Measurements from ENCODE around the gene DLG2. TPM values are rescaled to one million over a fixed set of nuclear protein-coding genes. Genes with fewer than 3 reads are reported as not detected.

The DLG2 gene
- polyA plus RNA-seq, 6 donors from 2014 or later = 0.93 to 2.4 (median 1.3) TPM

DNA sequence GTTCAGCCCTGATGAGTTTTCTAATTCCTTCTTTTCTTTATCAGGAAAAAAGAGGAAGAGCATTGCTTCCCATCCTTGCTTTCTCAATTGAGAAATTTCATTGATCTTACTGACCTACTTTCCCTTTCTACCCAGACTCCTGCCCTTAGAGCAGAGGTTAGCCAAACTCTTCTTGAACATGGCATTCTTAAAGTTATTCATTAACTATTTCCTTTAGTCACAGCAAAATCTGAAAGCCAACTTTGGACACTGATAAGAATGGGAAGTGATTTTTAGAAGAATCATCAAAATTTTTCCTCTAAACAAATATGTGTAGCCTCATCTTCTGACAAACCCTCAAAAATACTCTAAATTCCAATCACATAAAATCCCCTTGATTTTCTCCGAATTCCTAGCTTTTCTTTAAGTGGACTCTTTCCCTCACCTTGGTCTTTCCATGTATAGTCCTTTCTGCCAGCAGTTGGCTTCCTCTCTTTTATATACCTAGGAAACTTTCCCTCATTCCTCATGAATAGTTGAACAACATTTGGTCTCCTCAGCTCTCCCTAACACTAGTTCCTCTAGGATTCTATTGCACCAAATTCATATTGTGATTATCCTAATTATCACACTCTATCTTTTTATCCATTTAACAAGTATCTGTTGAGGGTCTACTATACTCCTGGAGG is 1774.2 kb downstream of the DLG2 start:
- H3K4me3 Mint-ChIP-seq = no peak overlapping the region
- DNase-seq = no peak
- ATAC-seq (ENCODE audit: low read depth in 2 of 2) = no peak
- peaks cover 0 to 14% (median 4%) of the 10 kb centered on the region in 7 donors for H3K9me3 Mint-ChIP-seq
- H3K36me3 Mint-ChIP-seq = no peaks in the 10 kb centered on the region
- no peaks in the 10 kb centered on the region for H3K4me1 Mint-ChIP-seq
- peaks cover 0 to 5% (median 5%) of the 10 kb centered on the region in 3 donors for H3K27me3 Mint-ChIP-seq
- no peak overlapping the region for H3K27ac Mint-ChIP-seq

DNA sequence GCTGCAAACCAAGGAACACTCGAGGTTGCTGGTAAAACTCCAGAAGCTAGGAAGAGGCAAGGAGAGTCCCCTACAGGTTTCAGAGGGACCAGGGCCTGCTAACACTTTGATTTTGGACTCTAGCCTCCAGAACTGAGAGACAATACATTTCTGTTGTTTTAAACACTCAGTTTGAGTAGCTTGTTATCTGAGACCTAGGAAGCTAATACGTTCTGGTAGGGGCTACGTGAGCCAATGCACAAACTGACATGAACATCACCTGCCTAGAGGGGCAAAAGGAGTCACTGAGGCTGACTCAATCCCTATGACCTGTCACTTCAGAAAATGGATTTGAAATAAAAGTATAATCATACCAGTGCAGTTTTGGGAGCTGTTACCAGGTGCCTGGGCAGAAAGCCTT is 1775.1 kb downstream of the DLG2 start:
- H3K4me3 Mint-ChIP-seq = no peak overlapping the region
- no peak overlapping the region for H3K27ac Mint-ChIP-seq
- no peak for DNase-seq
- peaks cover 0 to 8% (median 3%) of the 10 kb centered on the region in 7 donors for H3K9me3 Mint-ChIP-seq
- H3K4me1 Mint-ChIP-seq = no peaks in the 10 kb centered on the region
- H3K27me3 Mint-ChIP-seq = peaks cover 0 to 5% (median 5%) of the 10 kb centered on the region in 3 donors
- H3K36me3 Mint-ChIP-seq = no peaks in the 10 kb centered on the region
- ATAC-seq (ENCODE audit: low read depth in 2 of 2) = no peak

DNA sequence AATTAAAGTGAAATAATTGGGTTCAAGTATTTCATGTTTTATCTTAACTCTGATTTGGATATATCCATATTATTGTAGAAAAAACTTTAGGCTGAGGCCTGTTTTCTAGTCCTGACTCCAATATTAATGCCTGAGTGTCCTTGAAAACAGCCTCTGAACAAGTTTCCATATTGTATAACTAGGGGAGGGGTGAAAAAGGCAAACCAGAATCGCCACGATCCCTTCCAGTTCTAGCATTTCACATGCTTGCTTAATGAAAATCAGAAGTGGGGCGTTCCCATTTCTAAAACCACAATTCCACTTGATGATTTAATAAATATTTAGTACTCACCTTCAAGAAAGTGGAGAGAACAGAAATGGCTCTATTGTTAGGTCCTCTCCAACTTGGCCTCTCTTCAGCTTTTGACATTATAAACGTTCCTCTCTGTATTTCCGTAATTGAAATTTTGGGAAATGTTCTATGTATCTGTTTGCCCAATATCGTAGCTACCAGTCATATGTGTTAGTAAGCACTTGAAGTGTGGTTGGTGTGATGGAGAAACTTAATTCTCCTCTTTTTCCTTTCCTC is 1779.6 kb downstream of the DLG2 start:
- H3K9me3 Mint-ChIP-seq = no peaks in the 10 kb centered on the region
- ATAC-seq (ENCODE audit: low read depth in 2 of 2) (no peak), DNase-seq (no peak)
- no peak overlapping the region for H3K27ac Mint-ChIP-seq
- H3K4me3 Mint-ChIP-seq = no peak overlapping the region
- peaks cover 5 to 17% (median 9%) of the 10 kb centered on the region in 3 donors for H3K27me3 Mint-ChIP-seq
- no peaks in the 10 kb centered on the region for H3K36me3 Mint-ChIP-seq
- H3K4me1 Mint-ChIP-seq = no peaks in the 10 kb centered on the region

DNA sequence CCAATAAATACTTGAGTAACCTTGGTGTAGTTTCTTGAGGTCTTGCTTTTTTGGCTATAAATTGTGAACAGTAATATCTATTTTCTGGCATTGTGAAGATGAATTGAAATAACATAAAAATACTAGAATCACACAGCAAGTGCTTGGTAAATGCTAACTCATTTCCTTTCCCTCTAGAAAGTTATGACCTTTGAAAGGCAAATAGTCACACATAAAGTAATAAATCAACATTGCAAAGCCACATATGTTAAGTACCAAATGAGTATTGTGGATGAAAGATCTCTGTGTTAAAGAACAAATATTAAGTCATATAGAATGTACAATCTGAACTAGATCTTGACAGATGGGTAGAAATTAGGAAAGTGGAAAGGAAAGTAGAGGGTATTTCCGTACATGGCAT is 1781.3 kb downstream of the DLG2 start:
- Mint-ChIP-seq H3K27me3 (peaks cover 5 to 23% (median 12%) of the 10 kb centered on the region in 3 donors), H3K9me3 (no peaks in the 10 kb centered on the region), H3K4me3 (no peak overlapping the region), H3K27ac (no peak overlapping the region), H3K4me1 (no peaks in the 10 kb centered on the region), H3K36me3 (no peaks in the 10 kb centered on the region)
- no peak for ATAC-seq (ENCODE audit: low read depth in 2 of 2)
- no peak for DNase-seq

DNA sequence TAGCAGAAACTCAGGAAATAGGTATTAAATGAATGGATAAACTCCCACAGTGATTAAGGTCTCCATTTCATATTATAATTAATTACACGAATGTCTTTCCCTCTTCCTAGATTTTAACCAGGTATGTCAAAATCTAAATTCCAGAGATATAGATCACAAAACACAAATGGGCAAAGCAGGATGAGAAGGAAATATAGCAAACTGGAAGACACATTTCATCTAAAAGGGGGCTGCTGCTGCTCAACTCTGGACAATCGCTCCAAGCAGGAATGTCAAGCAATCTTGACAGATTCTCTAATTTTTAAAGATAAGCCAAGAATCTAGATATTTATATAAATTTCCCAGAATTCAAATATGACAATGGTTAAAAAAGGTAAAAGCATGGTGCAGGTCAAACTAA is 1786.8 kb downstream of the DLG2 start:
- ATAC-seq (ENCODE audit: low read depth in 2 of 2) = no peak

DNA sequence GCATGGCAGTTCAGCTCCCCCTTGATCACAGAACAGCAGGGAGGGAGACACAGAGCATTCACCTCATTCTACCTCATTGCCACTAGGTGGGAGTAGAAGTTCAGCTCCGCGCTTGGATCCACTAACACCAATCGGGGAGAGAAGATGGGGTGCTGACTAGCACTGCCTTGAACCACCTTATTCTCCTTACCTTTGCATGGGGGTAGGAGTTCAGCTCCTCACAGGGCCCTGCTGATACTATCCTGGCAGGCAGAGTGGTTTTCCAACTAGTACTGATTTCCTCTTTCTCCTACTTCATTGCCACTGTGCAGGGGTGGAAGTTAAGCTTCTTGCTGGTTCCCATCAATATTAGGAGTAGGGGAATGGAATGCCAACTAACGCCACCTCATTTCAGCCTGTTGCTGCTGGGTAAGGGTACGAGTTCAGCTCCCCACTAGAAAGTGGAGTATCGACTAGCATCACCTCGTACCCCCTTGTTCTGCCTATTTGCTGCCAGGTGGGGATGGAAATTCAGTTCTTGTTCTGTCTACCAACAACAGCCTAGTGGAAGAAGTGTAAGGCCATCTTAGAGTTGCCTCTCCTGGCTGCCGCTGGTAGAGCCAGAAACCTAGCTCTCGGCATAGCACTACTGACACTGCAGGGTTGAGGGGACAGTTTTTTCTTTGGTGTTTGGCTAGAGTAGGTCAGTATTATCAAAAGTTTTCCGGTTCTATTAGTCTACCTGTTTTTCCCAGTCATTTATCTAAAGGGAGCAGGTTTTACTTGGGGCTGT is 1790.1 kb downstream of the DLG2 start:
- DNase-seq = no peak
- H3K4me3 Mint-ChIP-seq = no peak overlapping the region
- no peaks in the 10 kb centered on the region for H3K9me3 Mint-ChIP-seq
- H3K27ac Mint-ChIP-seq = no peak overlapping the region
- H3K36me3 Mint-ChIP-seq = no peaks in the 10 kb centered on the region
- no peaks in the 10 kb centered on the region for H3K4me1 Mint-ChIP-seq
- peak in 1 of 2 donors; percentile 54 for ATAC-seq (ENCODE audit: low read depth in 2 of 2)
- peaks cover 11 to 19% (median 17%) of the 10 kb centered on the region in 3 donors for H3K27me3 Mint-ChIP-seq

More for the DNA sequence above, 1786.8 kb downstream of the DLG2 start:
- Mint-ChIP-seq H3K9me3 (no peaks in the 10 kb centered on the region), H3K36me3 (no peaks in the 10 kb centered on the region), H3K4me1 (no peaks in the 10 kb centered on the region), H3K27ac (no peak overlapping the region), H3K4me3 (no peak overlapping the region), H3K27me3 (peaks cover 6 to 27% (median 26%) of the 10 kb centered on the region in 3 donors)
- DNase-seq = no peak

DNA sequence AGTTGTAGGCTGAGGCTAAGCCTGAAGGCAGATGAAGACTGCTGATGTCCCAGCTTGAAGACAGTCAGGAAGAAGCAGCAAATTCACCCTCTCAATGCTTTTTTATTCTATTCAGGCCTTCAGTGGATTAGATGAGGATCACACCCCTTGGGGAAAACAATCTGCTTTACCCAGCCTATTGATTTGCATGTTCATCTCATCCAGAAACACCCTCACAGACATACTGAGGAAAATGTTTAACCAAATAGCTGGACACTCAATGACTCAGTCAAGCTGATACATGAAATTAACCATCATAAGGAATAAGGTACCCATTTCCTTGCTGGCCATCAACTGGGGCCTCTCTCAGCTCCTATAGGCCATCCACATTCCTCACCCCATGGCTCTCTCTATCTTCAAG is 1791.1 kb downstream of the DLG2 start:
- Mint-ChIP-seq H3K4me1 (no peaks in the 10 kb centered on the region), H3K9me3 (no peaks in the 10 kb centered on the region), H3K4me3 (no peak overlapping the region), H3K36me3 (no peaks in the 10 kb centered on the region), H3K27ac (peak overlapping the region in 1 of 6 donors; percentile 36), H3K27me3 (peaks cover 15 to 22% (median 15%) of the 10 kb centered on the region in 3 donors)
- DNase-seq (no peak), ATAC-seq (ENCODE audit: low read depth in 2 of 2) (no peak)

DNA sequence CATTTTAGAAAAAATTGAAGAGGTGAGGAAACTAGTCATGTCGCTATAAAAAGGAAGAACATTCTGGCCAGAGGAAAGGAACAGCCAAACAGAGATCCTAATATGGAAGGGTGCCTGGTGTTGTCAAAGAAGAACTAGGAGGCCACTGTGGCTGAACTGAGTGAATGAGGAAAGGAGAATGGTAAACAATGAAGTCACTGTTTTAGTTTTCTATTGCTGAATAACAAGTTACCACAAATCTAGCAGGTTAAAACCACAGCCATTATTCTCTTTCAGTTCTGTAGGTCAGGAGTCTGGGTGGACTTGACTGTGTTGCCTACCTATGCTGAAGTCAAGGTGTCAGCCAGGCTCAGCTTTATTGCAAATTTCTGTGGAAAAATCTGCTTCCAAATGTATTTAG is 1791.7 kb downstream of the DLG2 start:
- DNase-seq (no peak), ATAC-seq (ENCODE audit: low read depth in 2 of 2) (no peak)
- Mint-ChIP-seq H3K4me1 (no peaks in the 10 kb centered on the region), H3K4me3 (no peak overlapping the region), H3K27me3 (peaks cover 10 to 16% (median 15%) of the 10 kb centered on the region in 3 donors), H3K27ac (no peak overlapping the region), H3K9me3 (no peaks in the 10 kb centered on the region), H3K36me3 (no peaks in the 10 kb centered on the region)

DNA sequence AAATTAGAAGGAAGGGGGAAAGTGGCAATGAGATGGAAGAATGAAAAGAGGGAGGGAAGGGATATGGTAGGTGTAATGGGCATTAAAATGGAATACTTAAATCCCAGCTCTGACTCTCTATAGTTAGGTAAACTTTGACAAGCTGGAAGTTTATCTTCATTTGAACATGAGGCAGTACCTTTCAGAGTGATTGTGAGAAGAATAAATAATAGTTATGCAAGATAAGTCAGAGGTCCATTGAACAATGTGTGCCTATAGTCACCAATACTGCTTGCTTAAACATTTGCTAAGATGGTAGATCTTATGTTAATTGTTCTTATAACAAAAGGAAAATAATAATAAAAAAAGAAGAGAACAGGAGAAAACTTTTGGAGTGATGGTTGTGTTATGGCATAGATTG is 1795.2 kb downstream of the DLG2 start:
- peak overlapping the region in 1 of 6 donors; percentile 2 for H3K27ac Mint-ChIP-seq
- no peaks in the 10 kb centered on the region for H3K36me3 Mint-ChIP-seq
- H3K4me1 Mint-ChIP-seq = no peaks in the 10 kb centered on the region
- H3K4me3 Mint-ChIP-seq = no peak overlapping the region
- H3K9me3 Mint-ChIP-seq = no peaks in the 10 kb centered on the region
- ATAC-seq (ENCODE audit: low read depth in 2 of 2) (no peak), DNase-seq (no peak)
- peaks cover 8 to 10% (median 10%) of the 10 kb centered on the region in 3 donors for H3K27me3 Mint-ChIP-seq

DNA sequence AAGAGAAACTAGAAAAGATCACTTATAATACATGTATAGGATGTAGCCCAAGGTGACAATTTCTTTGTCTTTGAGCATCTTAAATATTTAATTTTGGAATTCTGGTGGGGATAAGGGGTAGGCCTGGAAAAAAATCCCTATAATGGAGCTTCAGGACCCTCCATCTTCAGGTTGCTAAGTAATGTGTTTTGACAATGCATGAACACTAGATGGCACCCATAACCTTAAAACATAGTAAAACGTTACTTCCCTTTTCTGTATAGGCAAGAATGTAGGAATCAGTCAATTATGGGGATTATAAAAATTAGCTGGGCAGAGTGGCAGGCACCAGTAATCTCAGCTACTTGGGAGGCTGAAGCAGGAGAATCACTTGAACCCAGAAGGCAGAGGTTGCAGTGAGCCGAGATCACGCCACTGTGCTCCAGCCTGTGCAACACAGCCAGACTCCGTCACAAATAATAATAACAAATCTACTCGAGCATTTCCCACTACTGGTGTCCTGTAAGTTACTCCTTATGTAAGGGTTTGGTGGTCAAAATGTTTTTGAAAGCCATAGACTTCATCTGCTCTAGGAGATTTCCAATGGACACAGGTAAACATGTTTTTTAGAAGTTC is 1799.1 kb downstream of the DLG2 start:
- Mint-ChIP-seq H3K9me3 (no peaks in the 10 kb centered on the region), H3K27me3 (peaks cover 9 to 17% (median 15%) of the 10 kb centered on the region in 3 donors), H3K36me3 (no peaks in the 10 kb centered on the region), H3K27ac (peak overlapping the region in 1 of 6 donors; percentile 53), H3K4me1 (no peaks in the 10 kb centered on the region), H3K4me3 (no peak overlapping the region)
- DNase-seq (peak; percentile 18), ATAC-seq (ENCODE audit: low read depth in 2 of 2) (peak in 1 of 2 donors; percentile 67)

DNA sequence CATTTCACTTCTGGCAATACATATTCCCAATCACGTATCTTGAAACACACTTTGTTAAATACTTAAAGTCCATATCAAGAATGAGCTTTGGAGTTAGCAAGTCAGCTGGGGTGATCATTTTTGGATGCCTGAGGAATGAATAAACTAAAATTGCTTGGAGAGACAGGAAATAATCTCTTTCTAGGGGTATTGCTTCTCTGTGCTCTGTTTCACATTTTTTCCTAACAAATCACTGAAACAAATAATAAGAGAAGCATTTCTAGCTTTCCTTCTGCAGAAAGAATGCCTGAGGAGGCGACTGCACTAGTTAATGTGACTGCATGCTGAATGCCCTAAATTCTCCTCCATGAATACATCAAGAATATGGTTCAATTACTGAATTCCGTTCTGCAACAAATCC is 1799.6 kb downstream of the DLG2 start:
- Mint-ChIP-seq H3K4me1 (no peaks in the 10 kb centered on the region), H3K9me3 (no peaks in the 10 kb centered on the region), H3K27ac (peak overlapping the region in 1 of 6 donors; percentile 53), H3K4me3 (no peak overlapping the region), H3K27me3 (peaks cover 9 to 17% (median 15%) of the 10 kb centered on the region in 3 donors), H3K36me3 (no peaks in the 10 kb centered on the region)
- DNase-seq (no peak), ATAC-seq (ENCODE audit: low read depth in 2 of 2) (no peak)

DNA sequence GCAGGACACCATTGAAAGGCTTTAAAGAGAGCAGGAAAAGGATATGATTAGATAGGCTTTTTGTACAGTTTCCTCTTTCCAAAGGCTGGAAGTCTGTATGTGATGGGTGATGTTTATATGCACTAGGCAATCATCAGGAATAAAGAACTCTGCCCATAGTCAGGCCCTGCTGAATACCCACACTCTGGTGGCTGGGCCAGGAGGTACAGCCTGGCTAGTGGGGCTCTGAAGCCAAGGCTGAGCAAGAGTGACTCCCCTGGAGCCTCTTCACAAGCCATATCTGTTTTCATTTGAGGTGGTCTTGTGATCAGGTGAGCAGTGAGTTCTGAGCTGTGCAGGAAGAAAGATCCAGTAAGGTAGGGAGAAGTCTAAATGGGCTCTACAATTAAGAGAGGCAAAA is 1801.1 kb downstream of the DLG2 start:
- no peaks in the 10 kb centered on the region for H3K9me3 Mint-ChIP-seq
- no peak for ATAC-seq (ENCODE audit: low read depth in 2 of 2)

DNA sequence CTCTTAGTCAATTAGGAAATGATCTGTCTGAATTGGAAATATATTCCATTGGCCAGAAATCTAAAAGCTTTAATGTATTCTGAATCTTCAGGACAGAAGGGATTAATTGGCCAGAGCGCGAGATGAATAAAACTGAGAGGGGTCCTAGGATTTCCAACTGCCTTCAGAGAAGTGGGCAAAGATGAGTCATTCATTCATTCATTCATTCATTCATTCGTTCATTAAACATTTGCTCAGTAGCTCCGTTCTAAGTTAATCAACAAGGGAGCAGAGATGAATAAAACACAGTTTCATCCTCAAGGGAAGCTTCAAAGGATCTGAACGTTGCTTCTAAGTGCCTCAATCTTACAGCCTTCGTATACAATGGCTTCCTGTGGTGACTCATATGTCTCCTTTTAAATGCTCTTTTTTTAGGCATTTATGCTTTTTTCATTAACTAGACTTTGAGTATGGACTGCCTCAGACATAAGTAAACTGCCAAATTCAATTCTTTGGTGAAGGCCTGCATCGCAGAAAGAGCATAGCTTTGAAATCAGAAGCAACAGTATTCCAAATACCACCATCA is 1803.6 kb downstream of the DLG2 start:
- Mint-ChIP-seq H3K9me3 (no peaks in the 10 kb centered on the region), H3K4me3 (no peak overlapping the region), H3K27ac (no peak overlapping the region), H3K4me1 (no peaks in the 10 kb centered on the region), H3K27me3 (peaks cover 5 to 17% (median 9%) of the 10 kb centered on the region in 3 donors), H3K36me3 (no peaks in the 10 kb centered on the region)
- no peak for DNase-seq
- ATAC-seq (ENCODE audit: low read depth in 2 of 2) = no peak

More for the DNA sequence above, 1801.1 kb downstream of the DLG2 start:
- Mint-ChIP-seq H3K4me3 (no peak overlapping the region), H3K27me3 (peaks cover 6 to 17% (median 9%) of the 10 kb centered on the region in 3 donors), H3K27ac (no peak overlapping the region), H3K4me1 (no peaks in the 10 kb centered on the region), H3K36me3 (no peaks in the 10 kb centered on the region)
- no peak for DNase-seq
